GM21723 (cell line): ENCODE results near the gene LRP1B.

Experiments
- ATAC-seq: cut with Tn5 transposase; IDR thresholded peaks from one replicate; pipeline ENCODE4 v1.9.1; 2021; ENCODE audit warnings: mild to moderate bottlenecking, moderate library complexity; ENCODE audit not compliant: unreplicated experiment

LRP1B gene

DNA sequence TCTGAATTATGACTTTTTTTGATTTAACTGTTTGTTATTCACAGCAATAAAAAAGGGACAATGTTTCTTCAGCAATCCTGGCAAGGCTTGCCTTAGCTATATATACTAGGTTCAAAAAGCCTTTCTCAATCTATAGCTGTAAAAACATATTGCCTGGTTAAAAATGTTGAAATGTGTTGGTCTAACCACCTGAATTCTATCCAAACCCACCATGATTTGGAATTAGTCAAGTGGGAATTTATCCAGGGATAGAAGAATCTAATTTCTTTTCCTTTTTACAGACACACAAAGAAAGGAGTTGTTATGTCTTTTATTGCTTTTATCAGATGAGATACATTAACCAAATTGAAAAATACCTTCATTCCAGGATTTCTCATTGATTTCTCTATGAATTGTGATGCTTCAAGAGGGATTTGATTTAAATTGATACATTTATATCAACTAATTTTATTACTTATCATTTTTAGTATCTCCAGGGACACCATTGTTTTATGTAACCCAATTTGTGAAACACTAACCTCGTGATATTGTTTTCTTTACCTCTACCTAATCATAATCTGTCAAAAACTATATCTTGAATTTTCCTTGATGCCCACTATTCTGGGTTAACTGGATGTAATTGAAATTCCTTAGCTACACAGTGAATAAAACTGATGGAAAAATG, 88.1 kb downstream of the LRP1B start:
- no peak for ATAC-seq

DNA sequence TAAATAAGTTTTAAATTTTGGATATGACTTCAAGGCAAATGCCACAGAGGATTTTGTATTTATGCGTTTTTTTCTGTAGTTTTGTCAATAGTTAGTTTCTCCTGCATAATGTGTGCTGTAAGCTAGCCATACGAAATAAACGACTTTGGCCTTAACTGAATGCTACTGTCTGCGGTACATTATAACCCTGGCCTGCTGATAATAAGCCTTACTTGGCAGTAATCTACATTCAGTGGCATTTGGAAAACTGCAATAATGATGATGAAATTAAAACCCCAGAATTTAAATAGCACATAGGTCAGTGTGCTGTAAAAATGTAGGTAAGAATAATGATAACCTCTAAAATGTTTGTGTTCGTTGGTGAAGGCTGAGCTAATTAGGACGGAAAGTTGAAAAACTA, 88.8 kb downstream of the LRP1B start:
- no peak for ATAC-seq

DNA sequence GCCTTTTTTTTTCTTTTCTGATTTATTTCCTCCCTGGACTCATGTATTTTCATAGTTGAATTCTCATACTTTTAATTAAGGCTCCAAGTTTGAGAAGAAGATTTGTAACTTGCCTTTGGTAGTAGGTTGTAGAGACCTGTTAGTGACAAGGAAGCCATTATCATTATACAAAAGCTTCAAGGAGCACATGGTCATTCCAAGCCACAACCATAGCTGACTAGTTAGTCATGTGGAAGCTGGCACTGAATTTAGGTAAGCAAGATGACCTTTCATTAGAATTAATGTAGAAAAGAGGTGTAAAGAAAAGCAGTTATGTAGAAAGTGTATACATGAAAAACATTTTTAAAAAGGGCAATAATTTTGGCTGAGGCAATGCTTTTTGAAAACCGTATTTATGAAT, 89.7 kb downstream of the LRP1B start:
- ATAC-seq, result no peak

DNA sequence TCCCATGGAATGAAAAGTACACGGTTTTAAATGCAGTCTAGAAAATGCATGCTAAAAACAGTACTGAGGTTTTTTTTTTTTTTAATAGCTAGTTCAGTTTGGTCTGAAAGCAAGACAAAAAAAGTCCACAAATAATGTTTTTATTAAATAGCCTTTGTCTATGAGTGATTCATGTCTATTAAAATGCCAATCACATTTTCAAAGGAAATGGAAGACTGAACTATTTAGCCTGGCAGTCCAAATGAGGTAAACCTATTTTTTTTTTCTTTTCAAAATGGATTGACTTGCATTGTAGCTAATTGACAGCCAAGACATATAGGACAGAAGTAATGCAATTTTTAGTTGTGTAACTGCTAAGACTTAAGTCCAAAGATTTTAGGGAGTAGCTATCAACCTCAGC, 90.3 kb downstream of the LRP1B start:
- ATAC-seq, result no peak

DNA sequence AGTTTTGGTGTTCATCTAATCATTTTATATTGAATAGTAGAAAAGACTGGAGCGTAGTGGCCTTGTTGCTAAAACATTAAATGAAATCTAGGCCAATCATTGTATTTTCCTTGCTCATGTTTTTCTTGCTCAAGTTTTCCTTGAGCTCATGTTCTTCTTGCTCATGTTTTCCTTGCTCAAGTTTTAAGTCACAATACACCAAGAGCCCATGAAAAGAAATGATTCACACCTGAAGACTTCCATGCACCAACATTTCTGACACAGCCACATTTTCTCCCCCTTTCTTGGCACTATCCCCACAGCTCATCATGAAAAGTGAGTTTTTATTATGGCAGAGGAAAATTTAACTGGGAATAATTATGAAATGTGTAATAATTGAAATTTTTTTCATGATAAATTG, 92.0 kb downstream of the LRP1B start:
- ATAC-seq, result no peak

DNA sequence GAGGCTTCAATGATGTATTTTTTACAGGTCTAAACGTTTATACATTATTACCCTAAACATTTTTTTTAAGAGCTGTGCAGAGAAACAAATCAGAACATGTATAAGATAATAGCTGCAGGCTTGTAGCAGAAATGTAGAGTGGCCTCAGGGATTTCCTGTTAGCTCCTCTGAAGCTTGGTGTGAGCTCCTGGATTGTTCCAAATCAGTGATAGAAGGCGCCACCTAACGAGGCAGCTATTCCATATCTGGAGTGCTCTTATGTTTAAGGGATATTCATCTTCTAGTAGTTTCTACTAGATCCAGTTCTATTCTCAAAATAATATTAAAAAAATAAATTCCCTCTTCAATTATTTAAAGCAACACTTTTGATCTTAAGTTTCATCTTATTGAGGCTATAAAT, 93.1 kb downstream of the LRP1B start:
- no peak for ATAC-seq

DNA sequence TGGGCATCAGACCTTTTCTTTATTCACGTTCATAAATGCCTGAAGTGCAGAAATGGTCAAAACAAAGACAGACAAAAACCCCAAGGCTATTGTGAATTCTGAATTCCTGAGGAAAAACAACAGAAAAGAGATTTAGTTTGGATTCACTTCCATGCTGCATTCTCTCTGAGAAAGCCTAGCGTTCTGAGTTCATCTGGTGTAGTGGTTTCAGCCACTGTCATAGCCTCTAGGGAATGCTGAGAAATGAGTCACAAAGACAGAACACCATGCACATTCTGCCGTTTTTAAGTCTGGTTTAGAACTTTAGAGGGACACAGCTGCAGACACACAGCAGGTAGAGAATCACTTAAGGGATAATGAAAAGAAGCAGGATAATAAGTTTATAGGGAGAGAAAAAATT, 93.8 kb downstream of the LRP1B start:
- ATAC-seq, result no peak

DNA sequence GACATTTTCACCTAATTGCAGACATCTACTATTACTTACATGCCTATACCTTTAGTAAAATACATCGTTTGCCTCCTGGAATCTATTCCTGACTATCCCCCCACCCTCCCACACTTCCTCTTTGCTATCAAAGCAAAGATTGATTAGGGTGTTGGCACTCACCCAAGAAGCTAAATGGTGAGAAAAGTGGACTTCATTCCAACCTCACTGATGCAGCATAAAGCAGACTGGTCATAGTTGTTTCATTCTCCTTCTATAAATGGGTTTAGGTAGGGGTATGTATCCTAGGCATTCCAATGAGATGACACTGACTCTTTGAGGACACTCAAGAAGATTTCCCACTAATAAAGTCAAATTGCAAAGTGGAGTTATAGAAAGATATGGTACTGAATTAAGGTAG, 97.4 kb downstream of the LRP1B start:
- ATAC-seq, result no peak

DNA sequence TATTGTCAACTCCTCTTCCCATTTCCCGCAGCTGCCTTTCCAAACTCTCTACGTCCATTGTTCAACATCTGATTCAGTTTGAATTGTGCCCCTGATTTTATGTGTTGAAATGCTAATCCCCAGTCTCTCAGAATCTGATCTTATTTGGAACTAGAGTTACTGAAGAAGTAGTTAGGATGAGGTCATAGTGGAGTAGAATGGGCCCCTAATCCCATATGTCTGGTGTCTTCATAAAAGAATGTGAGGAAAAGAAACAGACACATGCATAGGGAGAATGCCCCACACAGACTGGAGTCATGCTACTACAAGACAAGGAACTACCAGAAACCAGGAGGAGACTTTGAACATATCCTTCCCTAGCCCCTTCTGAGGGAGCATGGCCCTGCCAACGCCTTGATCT, 99.2 kb downstream of the LRP1B start:
- no peak for ATAC-seq

DNA sequence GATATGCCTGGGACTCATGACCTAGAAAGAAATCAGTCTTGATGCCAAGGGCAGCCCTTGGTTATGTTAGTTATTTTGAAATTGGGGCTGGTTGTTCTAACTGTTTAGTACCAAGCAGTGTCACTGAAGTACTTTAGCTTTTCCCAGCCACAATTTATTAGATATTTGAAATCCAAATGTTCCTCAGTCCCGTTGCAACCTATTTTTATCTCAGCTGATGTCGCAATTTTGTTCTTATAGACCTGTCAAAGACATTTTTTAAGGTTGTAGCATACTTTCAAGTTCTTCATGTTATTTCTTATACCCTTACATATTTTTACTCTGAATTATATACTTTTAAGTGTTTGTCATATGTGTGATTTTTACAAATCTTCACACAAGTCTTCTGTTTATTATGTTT, 100.1 kb downstream of the LRP1B start:
- no peak for ATAC-seq

DNA sequence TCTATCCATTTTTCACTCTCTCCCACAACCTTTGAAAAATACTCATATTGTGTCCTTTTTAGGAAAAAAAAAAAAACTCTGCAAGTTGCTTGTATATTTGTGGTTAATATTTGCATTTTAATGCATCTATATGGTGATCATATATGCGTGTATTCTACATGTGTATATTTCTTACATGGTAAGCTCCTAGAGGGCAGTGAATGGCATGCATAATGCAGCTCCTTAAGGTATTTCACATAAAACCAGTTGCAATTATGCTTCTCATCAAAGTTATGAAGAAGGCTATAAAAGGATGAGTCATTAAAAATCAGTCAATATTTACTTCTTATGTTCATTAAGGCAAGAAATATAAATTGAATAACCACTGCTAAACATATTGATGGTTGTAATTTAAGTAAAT, 100.8 kb downstream of the LRP1B start:
- no peak for ATAC-seq

DNA sequence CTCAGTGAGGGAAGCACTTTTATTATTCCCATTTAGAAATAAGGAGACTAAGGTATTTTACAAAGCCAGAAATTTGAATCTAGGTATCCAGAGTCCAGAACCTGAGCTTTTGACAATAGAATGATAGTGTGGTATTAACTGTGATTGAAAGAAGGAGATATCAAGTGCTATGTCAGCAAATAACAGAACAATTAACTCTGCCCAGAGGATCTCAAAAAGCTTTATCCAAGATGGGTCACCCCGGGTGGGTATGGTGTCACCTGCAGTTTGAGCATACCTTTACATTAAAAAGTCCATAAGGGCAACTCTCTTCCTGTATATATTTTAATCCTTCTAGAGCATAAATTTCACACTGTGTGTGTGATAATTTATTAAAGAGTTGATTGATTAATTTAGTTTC, 105.4 kb downstream of the LRP1B start:
- no peak for ATAC-seq

DNA sequence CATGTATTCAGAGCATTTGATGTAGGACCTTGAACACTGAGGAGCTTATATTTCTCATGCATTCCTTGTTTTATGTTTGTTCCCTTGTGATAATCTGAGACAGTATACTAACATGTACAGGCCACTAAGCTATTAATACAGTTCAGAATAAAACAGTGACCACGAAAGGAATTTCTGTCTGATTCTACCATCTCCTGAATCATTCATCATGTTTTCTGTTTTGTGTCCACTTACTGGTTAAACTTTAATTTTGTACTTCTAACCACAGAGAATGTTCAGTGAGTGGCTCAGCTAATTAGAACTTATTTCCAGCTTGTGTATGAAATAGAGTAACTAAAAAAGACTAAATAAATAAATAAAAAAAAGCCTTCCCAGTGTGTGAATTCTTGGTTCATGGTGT, 110.4 kb downstream of the LRP1B start:
- no peak for ATAC-seq

DNA sequence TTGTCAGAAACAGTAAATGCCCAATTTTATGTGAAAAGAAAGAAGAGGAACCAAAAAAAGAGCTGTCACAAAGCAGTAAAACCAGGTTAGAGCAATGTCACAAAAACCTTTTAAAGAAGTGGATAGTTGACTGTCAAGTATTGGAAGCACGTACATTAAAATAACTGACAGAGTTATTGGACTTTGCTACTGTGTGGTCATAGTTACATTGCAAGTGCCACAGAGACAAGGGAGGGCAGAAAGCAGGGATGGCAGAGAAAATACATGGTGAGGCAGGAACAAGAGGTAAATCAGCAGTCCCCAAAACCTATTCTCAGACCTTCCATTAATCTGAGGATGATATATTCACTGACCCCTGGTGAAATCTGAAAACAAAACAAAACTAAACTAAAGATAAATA, 116.3 kb downstream of the LRP1B start:
- ATAC-seq, result no peak

DNA sequence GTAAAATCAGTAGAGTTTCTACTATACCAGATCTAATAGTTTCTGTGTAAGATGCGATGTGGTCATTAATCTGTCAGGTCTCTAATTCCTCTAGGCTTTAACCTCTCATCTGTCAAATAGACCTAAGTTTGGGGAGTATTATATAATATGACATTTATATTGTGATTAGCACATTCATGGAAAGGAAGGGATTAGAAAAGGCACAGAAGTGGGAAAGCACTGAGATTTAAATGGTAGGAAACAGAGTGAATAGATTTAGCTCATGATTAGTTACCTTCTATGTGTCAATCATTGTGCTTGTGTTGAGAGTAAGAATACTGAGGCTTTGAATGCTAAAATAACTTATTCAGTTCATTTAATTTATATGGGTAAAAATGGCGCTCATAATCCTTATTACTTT, 118.0 kb downstream of the LRP1B start:
- ATAC-seq, result no peak

DNA sequence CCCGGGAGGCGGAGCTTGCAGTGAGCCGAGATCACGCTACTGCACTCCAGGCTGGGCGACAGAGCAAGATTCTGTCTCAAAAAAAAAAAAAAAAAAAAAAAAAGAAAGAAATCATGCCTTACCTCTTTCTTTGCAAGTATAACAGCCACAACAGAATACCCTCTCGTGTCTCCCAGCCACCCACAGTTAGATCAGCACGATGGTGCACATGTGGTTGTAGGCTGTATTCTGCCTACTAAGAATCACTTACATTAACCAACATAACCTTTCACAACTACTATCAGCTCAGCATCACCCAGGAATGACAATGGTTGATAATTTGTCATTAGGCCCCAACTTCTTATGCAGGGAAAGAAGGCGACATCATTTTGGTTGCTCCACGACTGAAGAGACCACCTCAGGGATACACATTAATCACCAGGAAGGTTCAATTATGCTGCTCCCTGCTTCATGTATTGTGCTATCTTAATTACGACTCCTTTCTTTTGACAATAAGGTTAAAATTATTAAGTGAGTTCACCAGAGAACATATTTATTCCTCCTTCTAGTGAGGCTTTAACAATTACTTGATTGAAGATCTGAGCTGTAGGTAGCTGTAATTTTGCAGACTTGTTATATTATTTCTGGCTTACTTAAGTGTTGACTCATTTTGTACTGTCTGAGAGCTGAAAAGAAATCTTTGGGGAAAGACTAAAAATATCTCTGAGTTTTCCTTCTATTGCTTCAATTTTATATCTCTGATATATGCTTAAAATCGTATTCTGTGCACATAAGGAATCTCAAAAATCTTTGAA, 120.1 kb downstream of the LRP1B start:
- no peak for ATAC-seq

DNA sequence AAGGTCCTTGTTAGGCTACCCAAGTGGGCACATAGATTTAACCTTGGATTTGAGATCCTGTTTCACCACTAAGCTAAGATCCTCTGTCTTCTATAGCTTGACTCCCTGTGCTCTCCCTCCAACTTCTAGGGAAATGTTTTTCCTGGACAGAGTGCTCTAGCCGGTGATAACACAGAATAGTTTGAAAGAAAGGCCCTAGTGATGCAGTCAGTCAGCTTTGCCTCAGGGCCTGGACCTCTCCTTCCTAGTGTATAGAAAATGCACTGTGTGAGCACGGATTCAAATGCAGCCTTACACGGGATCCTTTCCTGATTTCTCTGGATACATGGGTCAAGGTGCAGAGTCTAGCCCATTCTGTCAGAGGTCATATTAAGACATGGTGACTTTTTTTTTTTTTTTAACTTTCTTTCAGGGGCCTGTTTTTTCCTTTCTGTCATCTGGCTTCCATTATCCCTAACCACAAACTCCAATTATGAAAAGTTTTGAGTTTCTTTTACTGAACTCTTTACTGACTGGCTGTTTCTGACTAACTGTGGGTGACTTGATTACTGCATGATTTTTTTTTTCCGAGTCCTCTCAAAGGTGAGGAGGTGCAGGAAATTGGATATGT, 122.6 kb downstream of the LRP1B start:
- ATAC-seq, result no peak

DNA sequence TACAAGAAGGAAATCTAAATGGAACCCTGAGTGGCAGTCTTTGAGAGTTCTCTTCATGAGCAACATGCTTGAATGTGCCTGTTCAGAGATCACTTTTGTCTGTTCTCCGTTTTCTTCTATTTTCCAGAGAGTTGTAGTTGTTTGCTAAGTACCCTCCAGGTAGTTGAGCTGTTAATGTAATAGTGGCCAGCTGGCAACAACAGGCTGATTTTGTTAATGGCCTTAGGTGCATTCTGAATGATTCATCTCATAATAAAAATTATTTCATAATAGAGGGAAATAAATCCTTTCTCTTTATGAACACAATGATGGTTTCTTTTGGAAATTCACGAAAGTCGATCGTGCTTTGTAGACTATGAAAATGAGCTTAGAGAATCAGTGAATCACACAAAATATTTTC, 136.8 kb downstream of the LRP1B start:
- no peak for ATAC-seq

DNA sequence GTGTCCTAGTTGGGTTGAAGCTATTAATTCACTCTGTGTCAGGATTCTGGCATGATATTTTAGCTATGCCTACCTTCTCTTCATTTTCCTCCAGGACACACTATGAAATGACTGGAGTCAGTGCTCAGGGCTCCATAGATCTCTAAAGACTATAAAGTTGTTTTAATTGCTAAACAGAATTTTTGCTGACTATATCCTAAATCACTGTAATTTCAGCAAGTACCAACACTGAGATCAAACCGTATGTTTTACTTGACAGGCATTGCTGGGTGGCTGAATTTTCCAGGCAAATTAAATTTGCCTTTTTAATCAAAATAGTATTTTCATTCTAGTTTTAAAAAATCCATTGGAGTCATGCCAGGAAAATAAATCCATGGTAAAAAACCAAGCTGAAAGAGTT, 138.1 kb downstream of the LRP1B start:
- ATAC-seq, result no peak

DNA sequence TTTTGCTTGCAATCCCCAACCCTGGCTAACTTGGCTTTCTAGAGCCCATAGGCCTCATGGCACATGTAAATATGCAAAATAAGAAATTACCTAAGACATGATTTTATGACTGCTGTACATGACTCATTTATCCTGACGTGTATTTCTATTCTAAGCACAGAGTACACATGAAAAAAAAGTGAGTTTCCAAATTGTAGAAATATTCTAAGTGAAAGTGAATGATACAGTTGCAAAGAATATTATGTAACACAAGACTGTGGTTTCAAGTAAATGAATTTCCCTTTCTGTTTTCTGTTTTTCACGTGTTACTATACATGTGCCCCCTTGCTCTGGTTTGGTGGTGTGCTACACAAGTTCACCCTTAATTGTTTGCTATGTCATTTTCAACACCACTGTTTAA, 162.4 kb downstream of the LRP1B start:
- no peak for ATAC-seq

DNA sequence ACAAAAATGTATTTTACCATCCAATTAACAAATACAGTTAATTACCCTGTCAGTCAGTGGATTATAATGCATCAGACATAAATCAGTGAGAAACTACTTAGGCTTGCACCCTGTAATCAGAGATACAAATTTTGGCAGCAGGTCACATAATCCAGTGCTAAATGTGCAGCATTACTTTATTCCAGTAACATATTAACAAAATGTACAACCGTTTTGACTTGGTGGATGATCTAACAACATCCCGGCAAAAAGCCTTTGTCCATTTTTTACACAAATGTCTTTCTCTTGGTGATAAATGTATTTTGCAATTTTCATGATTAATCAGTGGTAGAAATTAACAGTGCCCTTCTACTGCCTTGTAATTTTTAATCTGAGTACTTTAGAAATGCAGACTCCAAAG, 162.8 kb downstream of the LRP1B start:
- no peak for ATAC-seq

DNA sequence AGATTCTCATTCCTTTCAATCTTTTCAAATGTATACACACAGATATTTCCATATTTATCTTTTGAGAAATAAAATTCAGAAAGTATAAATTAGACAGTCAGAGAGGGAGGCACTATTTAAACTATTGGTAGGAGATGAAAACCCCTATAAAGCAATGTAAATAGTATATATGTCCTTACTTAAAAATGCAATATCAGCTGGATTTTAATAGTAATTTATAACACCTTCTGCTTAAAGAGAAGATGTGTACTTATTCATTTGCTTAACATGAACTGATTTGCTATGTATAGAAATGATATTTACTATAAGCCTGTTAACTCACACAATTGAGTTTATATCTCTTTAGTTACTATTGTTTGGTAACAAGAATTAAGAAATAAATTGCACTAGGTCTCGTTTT, 163.3 kb downstream of the LRP1B start:
- no peak for ATAC-seq
